Measurements from ENCODE around the gene SMYD3. TPM values are rescaled to one million over a fixed set of nuclear protein-coding genes. Genes with fewer than 3 reads are reported as not detected.

Gene SMYD3
- total RNA-seq, 1 donor from 2014 or later: 8.2 TPM

DNA sequence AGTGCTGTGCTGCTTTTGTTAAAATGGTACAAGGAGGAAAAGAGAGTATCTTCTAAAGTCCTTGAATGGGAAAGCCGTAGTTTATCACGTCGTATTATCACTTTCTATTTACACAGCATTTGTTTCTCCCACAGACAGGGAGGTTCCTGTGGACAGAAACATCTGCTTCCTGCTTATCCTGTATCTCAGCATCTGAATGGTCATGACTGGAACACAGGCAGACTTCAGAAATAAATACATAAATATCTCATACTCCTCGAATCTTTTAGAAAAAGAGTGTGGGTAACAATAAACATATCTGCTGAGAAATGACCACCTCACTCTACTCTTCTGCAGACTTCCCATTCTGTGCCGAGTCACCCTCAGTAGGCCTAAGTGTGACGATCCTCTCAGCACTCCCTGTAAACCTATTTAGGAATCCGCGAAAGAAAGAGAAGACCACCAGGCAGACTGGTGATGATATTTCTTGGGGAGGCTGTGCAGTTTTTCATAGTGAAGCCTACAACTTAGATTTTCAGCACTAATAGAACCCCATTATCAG lies 393.5 kb downstream of the SMYD3 start:
- intact Hi-C loops (cut with micrococcal nuclease): no loop called here
- DNase-seq (no peak), ATAC-seq (no peak)

DNA sequence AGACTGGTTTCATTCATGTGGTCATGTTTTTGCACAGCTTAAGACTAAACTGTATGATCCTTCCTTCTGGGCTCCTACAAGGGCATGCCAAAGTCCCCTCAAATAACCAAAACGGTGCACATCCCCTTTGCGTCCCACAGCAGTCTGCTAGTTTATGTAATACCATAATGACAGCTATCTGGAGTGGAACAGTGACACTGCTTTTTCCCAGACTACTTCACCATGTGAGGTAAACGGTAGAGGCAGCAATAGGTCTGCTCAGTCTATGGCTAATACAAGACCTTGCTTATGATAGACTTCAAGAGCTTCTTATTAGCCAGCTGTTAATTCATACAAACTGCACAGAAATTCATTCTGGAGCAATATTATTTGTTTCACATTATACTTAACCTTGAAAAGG lies 395.5 kb downstream of the SMYD3 start:
- ATAC-seq (no peak), DNase-seq (no peak)
- intact Hi-C loops (cut with micrococcal nuclease): no loop called here

DNA sequence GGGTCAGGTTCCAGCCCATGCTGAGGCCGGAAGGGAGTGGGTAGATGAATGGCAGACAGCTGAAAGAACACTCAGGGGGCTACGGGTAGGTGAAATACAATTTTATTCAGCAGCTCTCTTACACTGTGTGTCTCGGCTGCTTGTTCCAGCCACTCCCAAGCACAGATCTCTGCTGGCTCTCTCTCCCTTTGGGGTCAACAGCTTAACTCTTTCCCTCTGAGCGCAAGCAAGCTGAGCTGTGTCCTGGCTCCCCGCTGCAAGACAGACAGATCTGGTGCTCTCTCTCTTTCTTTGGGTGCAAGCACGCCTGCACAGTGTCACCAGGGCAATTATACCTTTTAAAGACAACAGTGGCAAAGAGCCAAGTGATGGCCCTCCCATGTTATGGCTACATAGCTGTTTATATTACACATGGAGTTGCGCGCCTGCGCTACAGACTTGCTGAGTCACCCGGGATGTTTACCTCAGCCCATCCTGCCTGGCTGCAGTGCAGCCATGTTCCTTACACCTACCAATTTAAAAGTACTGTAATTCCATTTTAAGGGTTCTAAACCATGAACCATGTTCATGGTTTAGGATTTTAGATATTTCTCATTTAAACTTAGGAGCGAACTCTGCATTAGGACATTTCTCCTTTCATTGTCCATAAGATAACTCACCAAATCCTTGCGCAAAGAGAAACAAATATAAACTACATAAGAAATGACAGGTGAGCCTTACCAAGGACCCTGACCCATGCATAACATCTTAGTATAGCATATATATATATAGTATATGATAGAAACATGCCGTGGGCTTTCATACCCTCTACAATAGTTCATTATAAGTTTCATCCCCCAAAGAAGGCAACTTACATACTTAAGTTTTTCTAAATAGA lies 396.5 kb downstream of the SMYD3 start:
- DNase-seq: no peak
- intact Hi-C loops (cut with micrococcal nuclease): no loop called here
- ATAC-seq: no peak

DNA sequence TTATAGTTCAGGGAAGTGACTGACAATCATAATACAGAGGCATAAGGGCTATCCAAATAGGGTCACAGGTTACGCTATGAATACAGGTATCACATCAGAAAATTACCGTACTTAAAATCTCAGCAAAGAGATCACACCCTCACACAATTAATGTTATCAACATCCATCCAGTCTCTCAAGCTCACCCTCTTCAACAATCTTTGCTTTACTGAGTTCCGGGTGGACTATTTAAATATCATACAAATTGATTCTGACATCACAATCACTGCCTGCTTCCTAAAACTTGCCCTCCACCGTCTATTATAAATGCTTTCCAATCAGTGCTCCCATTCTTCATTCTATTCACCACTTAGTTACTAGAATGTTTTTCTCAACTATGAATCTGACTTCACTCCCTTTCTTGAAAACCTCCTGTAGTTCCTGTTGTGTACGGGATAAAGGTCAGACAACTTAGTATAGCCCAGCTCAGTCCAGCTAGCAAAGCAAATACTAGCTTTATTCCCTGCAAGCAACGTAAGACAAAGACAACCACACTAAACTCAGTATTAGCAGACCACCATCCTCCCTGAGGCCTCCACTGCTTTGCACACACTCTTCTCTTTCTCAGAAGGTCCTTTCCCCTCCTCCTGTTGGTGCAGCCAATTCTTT lies 398.7 kb downstream of the SMYD3 start:
- ATAC-seq (no peak), DNase-seq (no peak)
- intact Hi-C loops (cut with micrococcal nuclease): no loop called here

DNA sequence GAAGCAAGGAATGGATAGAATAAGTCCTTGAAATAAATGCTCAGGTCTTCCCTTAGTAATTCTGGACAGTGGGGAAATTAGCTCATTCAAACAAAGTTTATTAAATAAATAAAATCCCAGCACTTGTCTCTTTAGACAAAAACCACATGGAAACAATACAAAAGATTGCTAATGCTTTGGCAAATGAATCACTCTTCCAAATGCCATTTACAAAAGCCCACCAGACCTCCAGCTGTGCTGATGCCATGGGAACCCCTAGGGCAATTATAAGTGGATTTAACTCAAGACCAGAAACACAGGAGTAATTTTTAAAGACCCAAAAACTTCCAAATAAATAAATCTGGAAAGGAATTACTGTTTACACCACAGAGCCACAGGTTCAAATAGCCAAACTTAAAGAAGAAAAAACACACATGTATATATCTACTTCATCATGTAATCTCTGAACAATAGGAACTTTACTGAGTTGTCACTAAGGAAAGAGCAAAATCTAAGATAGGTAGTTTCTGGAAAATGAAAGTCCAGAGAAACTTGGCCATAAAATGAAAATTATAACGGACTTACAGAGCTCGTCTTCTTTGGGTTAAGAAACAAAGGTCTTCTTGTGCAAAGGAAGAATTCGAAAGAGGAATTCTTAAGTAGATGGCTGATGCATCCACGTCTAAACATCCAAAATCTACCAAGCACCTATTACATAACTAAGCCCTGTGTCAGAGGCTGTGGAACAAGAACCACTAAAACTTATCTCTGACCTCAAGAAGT lies 399.4 kb downstream of the SMYD3 start:
- ATAC-seq: no peak
- intact Hi-C loops (cut with micrococcal nuclease): no loop called here
- DNase-seq: no peak

DNA sequence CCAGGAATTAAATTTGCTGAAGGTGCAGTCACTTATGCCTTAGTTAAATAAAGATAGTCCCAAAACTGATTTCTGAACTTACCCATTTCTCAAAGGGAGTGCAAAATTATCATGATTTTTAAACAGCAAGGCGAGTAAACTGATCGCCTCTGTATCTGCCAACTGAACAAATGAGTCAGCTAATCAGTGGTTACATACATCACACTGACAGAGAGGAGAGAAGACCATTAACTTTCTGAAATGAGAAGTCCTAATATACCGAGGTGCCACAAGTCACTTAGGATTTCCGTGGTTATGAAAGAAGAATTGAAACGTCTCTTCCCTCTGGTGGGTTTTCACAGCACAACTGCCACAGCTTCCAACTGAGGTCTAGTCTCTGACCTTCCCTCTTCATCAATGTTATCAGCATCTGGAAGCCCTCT lies 400.7 kb downstream of the SMYD3 start:
- DNase-seq (no peak), ATAC-seq (no peak)
- intact Hi-C loops (cut with micrococcal nuclease): no loop called here

DNA sequence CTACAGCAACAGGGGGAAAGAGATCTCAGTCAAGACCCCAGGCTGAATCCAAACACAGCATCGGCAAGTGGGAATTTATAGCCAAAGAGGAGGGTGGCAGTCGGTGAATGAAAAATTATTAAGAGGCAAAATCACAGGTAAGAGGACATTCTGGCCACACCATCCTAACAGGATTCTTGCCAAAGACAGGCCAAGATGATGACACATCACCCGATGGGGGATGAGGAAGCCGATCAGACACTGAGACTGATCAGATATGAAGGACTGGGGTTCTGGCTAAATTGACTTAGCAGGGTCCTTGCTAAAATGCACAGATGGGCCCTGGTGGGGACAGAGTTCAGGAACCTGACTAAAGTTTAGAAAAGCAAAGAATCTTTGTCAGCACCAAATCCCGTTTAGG lies 402.2 kb downstream of the SMYD3 start:
- DNase-seq (no peak), ATAC-seq (no peak)
- intact Hi-C loops (cut with micrococcal nuclease): no loop called here

DNA sequence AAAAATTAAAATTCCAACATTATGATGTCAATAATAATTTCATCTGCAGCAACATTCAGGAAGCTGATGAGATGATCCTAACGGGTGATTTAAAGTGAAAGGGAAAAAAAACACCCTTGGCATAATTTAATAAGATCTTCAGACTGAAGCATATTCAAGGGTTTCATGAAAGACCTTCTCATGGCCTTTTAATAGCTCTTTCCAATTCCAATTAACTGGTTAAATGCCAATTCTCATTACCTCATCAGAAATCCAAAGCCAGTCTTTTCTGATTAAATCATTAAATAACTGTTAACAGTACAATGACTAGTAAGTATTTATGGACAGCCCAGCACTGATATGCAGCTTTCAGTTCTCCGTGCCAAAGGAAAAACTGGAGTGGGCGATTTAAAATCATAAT lies 407.5 kb downstream of the SMYD3 start:
- ATAC-seq (no peak), DNase-seq (no peak)
- intact Hi-C loops (cut with micrococcal nuclease): no loop called here

DNA sequence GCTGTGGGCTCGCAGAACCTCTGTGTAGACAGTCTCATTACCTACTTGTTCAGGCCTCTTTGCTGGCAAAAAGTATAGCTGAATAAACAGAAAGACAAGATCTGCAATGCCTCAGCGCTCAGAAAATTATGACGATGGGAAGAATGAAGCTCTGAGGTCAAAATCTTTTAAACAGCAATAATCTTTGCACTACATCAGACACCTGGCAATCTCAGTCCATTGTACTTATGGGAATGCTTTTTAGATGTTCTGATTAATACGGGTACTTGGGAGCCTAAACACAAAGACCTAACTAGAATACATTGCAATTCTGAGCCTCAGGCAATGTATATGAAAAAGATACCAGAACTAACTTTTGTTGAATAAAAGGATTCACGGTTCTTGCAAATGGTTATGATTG lies 410.7 kb downstream of the SMYD3 start:
- DNase-seq (no peak), ATAC-seq (no peak)
- intact Hi-C loops (cut with micrococcal nuclease): no loop called here

DNA sequence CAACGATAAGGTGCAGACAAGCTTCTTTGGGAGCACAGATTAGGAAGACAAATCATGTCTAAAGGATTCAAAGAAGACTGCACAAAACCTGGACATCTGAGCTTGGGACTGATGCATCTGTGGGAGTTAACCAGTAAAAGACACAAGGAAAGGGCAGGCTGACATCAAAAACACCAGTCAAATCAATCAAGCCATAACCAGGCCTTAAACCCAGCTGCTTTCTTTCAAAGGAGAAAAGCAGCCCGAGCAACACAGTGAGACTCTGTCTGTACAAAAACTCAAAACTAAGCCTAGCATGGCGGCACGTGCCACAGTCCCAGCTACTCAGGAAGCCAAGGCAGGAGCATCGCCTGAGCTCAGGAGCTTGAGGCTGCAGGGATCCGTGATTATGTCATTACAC lies 411.6 kb downstream of the SMYD3 start:
- ATAC-seq (no peak), DNase-seq (no peak)
- intact Hi-C loops (cut with micrococcal nuclease): no loop called here

DNA sequence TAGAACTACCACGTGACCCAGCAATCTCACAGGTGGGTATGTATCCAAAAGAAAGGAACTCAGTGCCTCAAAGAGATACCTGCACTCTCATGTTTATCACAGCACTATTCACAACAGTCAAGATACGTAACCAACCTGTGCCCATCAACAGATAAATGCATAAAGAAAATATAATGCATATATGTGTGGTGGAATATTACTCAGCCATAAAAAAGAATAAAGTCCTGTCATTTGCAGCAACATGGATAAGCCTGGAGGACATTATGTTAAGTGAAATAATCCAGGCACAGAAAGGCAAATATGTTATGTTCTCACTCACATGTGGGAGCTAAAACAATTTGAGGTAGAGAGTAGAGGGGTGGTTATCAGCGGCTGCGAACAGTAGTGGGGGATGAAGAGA lies 413.8 kb downstream of the SMYD3 start:
- DNase-seq (no peak), ATAC-seq (no peak)
- intact Hi-C loops (cut with micrococcal nuclease): no loop called here

DNA sequence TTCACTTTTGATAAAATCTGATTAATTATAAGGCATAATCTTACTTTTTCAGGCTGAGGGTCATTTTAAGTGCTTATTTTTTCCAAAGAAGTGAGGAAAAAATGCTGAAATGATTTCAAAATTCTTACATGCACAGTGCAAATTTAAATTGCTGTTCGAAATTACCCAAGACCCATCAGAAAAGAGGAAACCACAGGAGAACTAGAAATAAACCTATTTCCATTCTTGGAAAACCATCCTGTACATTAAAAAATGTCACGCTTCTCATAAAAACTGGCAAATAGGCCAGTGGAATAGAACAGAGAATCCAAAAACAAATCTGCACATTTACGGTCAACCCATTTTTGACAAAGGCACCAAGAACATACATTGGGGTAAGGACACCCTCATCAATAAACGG lies 414.9 kb downstream of the SMYD3 start:
- intact Hi-C loops (cut with micrococcal nuclease): no loop called here
- ATAC-seq: no peak
- DNase-seq: no peak

DNA sequence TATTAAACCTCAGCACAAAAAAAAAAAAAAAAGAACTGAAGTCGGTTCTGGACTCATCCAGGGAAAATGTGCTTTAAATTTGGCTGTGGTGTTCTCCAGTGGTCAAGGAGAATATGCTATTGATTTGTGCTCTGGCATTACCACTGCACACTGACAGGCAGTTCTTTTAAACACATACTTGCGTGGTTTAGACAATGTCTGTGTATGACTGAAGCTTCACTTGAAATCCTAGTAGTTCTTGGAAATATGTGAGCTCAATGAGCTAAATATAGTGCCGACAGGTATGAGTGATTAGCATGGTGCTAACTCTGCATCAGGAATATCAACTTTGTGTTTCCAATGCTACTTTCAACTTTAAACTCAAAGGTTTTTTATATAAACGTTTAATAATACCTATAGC lies 415.6 kb downstream of the SMYD3 start:
- ATAC-seq (no peak), DNase-seq (no peak)
- intact Hi-C loops (cut with micrococcal nuclease): no loop called here

DNA sequence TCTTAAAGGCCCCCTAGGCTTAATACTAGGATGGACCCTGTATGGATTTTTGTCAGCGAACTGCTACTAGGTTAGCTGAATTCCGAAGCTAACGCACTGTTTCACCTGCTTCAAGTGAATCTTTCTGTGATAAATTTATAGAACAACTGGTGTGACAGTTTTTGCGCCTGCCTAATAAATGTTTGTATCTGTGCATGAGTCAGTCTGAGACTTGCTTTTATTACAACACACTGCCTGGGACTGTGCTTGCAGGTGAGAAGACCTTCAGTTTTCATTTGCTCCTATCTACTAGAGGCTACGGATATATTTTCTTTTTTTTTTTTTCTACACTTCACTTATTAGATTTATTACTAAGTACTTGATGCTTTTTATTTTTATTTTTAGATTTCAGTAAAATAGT lies 420.9 kb downstream of the SMYD3 start:
- intact Hi-C loops (cut with micrococcal nuclease): no loop called here
- ATAC-seq (no peak), DNase-seq (no peak)

DNA sequence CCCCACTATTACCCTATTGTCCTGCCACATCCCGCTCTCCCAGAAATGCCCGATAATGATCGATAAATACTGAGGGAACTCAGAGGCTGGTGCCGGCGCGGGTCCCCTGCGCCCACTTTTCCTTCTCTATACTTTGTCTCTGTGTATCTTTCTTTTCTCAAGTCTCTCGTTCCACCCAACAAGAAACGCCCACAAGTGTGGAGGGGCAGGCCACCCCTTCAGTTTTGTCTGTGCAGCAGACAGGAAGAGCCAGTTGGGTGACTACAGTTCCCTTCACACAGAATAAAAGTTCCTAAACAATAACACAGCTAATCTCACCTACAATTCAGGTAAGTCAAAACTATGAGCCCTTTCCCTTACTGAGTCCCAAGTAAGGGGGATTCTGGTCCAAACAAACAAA lies 423.7 kb downstream of the SMYD3 start:
- DNase-seq (no peak), ATAC-seq (no peak)
- intact Hi-C loops (cut with micrococcal nuclease): no loop called here

DNA sequence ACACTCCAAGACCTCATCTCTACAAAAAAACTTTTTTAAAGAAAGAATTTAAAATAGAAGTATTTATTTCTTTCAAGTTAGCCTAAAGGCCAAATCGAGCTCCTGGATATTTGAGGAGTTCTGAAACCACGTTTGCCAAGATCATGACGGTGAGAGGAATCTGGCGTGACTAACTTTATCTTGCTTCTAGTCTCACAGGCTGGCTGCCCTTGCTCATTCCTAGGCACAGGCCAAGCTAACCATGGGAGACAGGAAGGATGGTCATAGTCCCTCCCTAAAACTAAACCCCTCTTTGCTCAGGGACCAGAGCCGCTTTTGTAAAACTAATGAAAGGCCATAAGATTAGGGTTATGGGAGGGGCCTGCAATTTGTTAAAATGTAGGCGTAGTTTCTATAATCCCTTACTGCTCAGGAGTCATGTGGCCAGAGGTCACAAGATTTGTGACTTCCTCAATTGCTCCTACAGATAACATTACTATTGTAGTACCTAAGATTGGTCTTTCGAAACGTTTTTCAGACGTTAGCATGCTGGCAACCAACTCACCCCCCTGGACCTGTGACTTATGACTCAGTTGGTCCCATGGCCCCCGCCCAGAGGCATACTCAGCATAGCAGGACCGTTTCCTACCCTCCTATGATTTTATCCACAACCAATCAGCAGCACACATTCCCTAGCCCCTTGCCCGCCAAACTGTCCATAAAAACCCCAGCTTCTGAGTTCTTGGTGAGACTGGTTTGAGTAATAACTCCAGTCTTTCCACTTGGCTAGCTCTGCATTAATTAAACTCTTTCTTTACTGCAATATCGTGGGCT lies 425.0 kb downstream of the SMYD3 start:
- DNase-seq (no peak), ATAC-seq (no peak)
- intact Hi-C loops (cut with micrococcal nuclease): no loop called here

DNA sequence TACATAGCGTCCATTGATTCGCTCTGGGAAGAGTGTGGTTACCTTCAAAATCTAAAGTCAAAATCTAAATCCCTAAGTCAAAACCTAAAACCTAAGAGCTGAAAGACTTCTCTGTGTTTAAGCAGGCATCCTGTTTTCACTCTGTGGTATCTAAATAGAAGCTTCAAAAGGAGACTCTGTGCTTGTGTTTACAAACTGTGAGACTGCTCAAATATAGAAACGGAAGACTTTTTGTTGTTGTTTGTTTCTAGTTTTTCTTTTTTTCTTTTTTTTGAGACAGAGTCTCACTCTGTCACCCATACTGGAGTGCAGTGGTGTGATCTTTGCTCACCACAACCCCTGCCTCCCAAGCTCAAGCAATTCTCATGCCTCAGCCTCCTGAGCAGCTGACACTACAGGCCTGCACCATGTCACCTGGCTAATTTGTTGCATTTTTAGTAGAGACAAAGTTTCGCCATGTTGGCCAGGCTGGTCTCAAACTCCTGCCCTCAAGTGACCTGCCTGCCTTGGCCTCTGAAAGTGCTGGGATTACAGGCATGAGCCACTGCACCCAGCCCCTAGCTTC lies 425.9 kb downstream of the SMYD3 start:
- ATAC-seq: no peak
- intact Hi-C loops (cut with micrococcal nuclease): no loop called here
- no peak for DNase-seq

DNA sequence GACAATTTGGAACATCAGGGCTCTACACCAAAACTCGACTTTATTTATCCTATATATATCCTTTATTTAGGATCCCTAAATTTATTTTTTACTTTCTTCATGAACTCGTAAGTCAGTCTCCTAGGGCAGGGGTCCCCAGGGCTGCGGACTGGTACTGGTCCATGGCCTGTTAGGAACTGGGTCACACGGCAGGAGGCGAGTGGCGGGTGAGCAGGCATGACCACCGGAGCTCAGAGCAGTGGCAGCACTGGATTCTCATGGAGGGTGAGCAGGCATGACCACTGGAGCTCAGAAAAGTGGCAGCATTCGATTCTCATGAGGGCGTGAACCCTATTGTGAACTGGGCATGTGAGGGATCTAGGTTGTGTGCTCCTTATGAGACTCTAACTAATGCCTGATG lies 427.0 kb downstream of the SMYD3 start:
- ATAC-seq (no peak), DNase-seq (no peak)
- intact Hi-C loops (cut with micrococcal nuclease): no loop called here

DNA sequence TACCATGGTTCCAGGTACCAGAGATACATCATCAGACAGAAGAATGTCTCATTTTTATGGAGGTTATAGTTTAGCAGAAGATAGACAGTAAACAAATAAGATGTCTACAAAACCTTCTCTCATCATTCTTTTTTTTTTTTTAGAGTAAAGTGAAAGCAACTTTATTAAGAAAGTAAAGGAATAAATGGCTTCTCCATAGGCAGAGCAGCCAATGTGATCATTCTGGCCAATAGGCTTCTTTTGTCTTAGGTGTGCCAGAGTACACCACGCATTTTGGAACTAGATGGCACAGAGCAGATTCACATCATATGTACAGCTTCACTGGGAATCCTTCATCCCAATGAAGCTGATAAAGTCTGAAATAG lies 428.2 kb downstream of the SMYD3 start:
- intact Hi-C loops (cut with micrococcal nuclease): no loop called here
- DNase-seq (no peak), ATAC-seq (no peak)

All from left ventricle myocardium superior (tissue), 1 donor.